Panc1 (cell line): ENCODE results near the gene GRM1. TPM values are rescaled to one million over a fixed set of nuclear protein-coding genes. Genes with fewer than 3 reads are reported as not detected.

Experiments
- ATAC-seq: fragments of 200-7000 bp; cut with Tn5 transposase; 2 replicates; pipeline ENCODE4 v1.9.1; 2020; ENCODE audit warnings: mild to moderate bottlenecking, moderate library complexity
- BruUV-seq: library from RNA; stranded (reverse); fragments of 400-500 nt; replicated peaks from 2 replicates; lab custom pipeline; 2021; lab: Mats Ljungman, UMichigan
- CTCF ChIA-PET: fragments of 300-600 bp; sonication (Branson Sonifier 250); formaldehyde crosslinking; loops from one replicate; lab custom pipeline; 2022; ENCODE audit warnings: antibody characterized with exemption; lab: Charles Lee
- POLR2A ChIA-PET: fragments of 300-600 bp; sonication (Branson Sonifier 250); formaldehyde crosslinking; loops from one replicate; lab custom pipeline; 2022; ENCODE audit warnings: antibody characterized with exemption; lab: Charles Lee
- DNase-seq: peaks from one replicate; pipeline ENCODE4 v3.0.0-alpha.2; 2010; ENCODE audit warnings: low read depth, low spot score
- H3K27ac ChIP-seq: 2 replicates; pipeline ENCODE4 v1.5.1; 2011; ENCODE audit warnings: mild to moderate bottlenecking, low read length, inconsistent platforms
- H3K27me3 ChIP-seq: fragments of 200-500 bp; sonication (Bioruptor generic); 2 replicates; pipeline ENCODE4 v1.6.0; 2014; ENCODE audit warnings: low read length, inconsistent platforms; ENCODE audit not compliant: control insufficient read depth, insufficient read depth
- H3K36me3 ChIP-seq: fragments of 200-500 bp; sonication (Bioruptor generic); 2 replicates; pipeline ENCODE4 v1.5.1; 2014; ENCODE audit warnings: inconsistent platforms, mild to moderate bottlenecking, low read length, moderate library complexity; ENCODE audit not compliant: control insufficient read depth, insufficient read depth
- H3K4me1 ChIP-seq: 2 replicates; pipeline ENCODE4 v1.5.1; 2011; ENCODE audit warnings: inconsistent platforms, mild to moderate bottlenecking, low read length, moderate library complexity; ENCODE audit not compliant: control insufficient read depth, insufficient read depth
- H3K4me3 ChIP-seq, 2 experiments: 2 replicates each; pipeline ENCODE4 v1.5.1; 2011 to 2012; ENCODE audit warnings: low read depth in 2 of 2, low read length in 2 of 2, mild to moderate bottlenecking in 2 of 2, inconsistent platforms in 1 of 2, moderate library complexity in 1 of 2
- H3K9me3 ChIP-seq: fragments of 200-500 bp; sonication (Bioruptor generic); 2 replicates; pipeline ENCODE4 v1.5.1; 2014; ENCODE audit warnings: low read depth, mild to moderate bottlenecking, inconsistent platforms, low read length, moderate library complexity; ENCODE audit not compliant: control insufficient read depth, insufficient read depth
- POLR2AphosphoS5 ChIP-seq: IDR thresholded peaks from 2 replicates; pipeline ENCODE4 v1.6.1; 2012; ENCODE audit warnings: mild to moderate bottlenecking, low read depth, low read length, moderate library complexity
- SIN3A ChIP-seq: IDR thresholded peaks from 2 replicates; pipeline ENCODE4 v1.6.1; 2012; ENCODE audit warnings: low read depth, mild to moderate bottlenecking, low read length, moderate library complexity, borderline replicate concordance; ENCODE audit not compliant: insufficient read depth
- TCF7L2 ChIP-seq: IDR thresholded peaks from 2 replicates; pipeline ENCODE4 v1.6.1; 2011; ENCODE audit warnings: mild to moderate bottlenecking, low read depth, low read length, inconsistent platforms
- in situ Hi-C: cut with HindIII; loops from 2 replicates; pipeline ENCODE4 v1.10.0; 2016; ENCODE audit warnings: low sequenced_read_pairs, low pct_unique_long_range_greater_than_20kb
- intact Hi-C: fragments of 100-400 bp; cut with micrococcal nuclease; formaldehyde crosslinking; loops from one replicate; pipeline ENCODE4 v1.10.0; 2022; ENCODE audit not compliant: unreplicated experiment
- total RNA-seq: library from RNA; stranded (reverse); gene quantifications from one replicate; pipeline ENCODE4 v1.2.1, GENCODE V29; 2021; ENCODE audit not compliant: unreplicated experiment
- TF ChIP-seq, protein P1 (sequence below), 2 experiments: IDR thresholded peaks; 2 replicates each; pipeline ENCODE4 v1.6.1; 2011 to 2012; ENCODE audit warnings: low read depth in 2 of 2, control low read depth in 1 of 2, low read length in 1 of 2, mild to moderate bottlenecking in 1 of 2, moderate library complexity in 1 of 2; ENCODE audit not compliant: insufficient read depth in 1 of 2
- TF ChIP-seq, protein P2 (sequence below): fragments of 450-650 bp; IDR thresholded peaks from 2 replicates; pipeline ENCODE4 v1.5.1; 2017; ENCODE audit warnings: mild to moderate bottlenecking

Gene GRM1
- total RNA-seq, 1 experiment from 2014 or later, result not detected

DNA sequence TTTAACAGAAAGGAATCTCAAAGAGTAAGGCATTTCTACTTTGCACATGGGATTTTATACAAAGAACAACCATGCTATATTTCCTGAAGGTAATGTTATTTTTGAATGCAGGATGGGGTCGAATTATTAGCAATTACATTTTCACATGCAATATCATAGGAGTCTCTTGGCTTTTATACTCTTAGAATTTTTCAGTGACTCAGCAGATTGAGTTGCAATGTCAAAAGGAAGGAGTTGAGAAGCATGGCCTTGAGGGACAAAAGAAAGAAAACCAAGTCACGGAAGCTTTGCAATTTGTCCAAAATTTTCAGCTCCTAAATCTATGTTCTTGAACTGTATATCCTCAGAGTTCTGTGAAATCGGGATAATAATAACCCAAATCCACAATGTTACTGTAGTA lies 181.1 kb downstream of the GRM1 start:
- Histone ChIP-seq H3K4me1 (no peaks in the 10 kb centered on the region), H3K36me3 (no peaks in the 10 kb centered on the region), H3K9me3 (no peaks in the 10 kb centered on the region), H3K27ac (no peak overlapping the region), H3K4me3 (no peak overlapping the region), H3K27me3 (no peaks in the 10 kb centered on the region)
- intact Hi-C loops (no loop called here), in situ Hi-C loops (no loop called here)
- no TSS peak for BruUV-seq
- ChIA-PET CTCF (no interaction called here), POLR2A (no interaction called here)
- TF ChIP-seq, protein P1, sequence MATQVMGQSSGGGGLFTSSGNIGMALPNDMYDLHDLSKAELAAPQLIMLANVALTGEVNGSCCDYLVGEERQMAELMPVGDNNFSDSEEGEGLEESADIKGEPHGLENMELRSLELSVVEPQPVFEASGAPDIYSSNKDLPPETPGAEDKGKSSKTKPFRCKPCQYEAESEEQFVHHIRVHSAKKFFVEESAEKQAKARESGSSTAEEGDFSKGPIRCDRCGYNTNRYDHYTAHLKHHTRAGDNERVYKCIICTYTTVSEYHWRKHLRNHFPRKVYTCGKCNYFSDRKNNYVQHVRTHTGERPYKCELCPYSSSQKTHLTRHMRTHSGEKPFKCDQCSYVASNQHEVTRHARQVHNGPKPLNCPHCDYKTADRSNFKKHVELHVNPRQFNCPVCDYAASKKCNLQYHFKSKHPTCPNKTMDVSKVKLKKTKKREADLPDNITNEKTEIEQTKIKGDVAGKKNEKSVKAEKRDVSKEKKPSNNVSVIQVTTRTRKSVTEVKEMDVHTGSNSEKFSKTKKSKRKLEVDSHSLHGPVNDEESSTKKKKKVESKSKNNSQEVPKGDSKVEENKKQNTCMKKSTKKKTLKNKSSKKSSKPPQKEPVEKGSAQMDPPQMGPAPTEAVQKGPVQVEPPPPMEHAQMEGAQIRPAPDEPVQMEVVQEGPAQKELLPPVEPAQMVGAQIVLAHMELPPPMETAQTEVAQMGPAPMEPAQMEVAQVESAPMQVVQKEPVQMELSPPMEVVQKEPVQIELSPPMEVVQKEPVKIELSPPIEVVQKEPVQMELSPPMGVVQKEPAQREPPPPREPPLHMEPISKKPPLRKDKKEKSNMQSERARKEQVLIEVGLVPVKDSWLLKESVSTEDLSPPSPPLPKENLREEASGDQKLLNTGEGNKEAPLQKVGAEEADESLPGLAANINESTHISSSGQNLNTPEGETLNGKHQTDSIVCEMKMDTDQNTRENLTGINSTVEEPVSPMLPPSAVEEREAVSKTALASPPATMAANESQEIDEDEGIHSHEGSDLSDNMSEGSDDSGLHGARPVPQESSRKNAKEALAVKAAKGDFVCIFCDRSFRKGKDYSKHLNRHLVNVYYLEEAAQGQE (IDR thresholded peaks at IDR 0.05; ENCODE audit: insufficient read depth in 1 of 2, low read depth in 2 of 2, low read length in 1 of 2), result no peak
- TF ChIP-seq SIN3A, result no peak
- no peak for TF ChIP-seq TCF7L2
- TF ChIP-seq, protein P2, sequence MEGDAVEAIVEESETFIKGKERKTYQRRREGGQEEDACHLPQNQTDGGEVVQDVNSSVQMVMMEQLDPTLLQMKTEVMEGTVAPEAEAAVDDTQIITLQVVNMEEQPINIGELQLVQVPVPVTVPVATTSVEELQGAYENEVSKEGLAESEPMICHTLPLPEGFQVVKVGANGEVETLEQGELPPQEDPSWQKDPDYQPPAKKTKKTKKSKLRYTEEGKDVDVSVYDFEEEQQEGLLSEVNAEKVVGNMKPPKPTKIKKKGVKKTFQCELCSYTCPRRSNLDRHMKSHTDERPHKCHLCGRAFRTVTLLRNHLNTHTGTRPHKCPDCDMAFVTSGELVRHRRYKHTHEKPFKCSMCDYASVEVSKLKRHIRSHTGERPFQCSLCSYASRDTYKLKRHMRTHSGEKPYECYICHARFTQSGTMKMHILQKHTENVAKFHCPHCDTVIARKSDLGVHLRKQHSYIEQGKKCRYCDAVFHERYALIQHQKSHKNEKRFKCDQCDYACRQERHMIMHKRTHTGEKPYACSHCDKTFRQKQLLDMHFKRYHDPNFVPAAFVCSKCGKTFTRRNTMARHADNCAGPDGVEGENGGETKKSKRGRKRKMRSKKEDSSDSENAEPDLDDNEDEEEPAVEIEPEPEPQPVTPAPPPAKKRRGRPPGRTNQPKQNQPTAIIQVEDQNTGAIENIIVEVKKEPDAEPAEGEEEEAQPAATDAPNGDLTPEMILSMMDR, result no peak
- no peak for TF ChIP-seq POLR2AphosphoS5
- no peak for DNase-seq
- no peak for ATAC-seq

DNA sequence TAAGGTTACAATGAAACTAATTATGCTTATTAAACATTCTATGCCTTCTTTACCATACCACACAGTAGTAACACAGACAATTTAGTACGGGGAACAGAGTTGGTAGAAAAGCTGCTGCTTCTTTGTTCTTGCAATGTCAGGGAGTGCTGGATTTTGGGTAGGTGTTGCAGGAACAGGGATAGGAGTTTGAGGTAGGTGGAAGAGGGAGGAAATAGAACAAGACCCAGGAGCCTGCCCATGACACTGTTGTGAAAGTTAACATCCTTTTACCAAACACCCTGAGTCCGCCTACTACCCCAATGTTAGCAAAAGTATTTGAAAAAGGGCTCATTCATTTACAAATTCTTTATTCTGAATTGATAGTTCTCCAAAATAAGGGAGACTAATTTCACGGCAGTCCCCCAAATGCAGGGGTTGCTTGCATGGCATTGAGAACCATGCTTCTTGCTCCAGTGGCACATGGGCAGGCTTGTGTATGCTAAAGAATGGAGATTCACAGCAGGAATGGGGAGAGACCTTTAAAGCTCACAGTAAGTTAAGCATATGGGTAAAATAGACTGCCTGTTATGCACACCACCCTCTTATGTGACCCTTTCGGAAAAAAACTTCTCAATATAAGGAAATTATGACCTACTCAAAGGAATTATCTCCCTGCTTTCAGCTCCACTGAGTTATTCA lies 181.7 kb downstream of the GRM1 start:
- intact Hi-C loops, result no loop called here
- H3K27ac ChIP-seq, result no peak overlapping the region
- TF ChIP-seq SIN3A (no peak), POLR2AphosphoS5 (no peak), TCF7L2 (no peak)
- TF ChIP-seq, protein P2, result no peak
- TF ChIP-seq, protein P1 (IDR thresholded peaks at IDR 0.05; ENCODE audit: insufficient read depth in 1 of 2, low read depth in 2 of 2, low read length in 1 of 2), result no peak
- no peak overlapping the region for H3K4me3 ChIP-seq
- H3K9me3 ChIP-seq, result no peaks in the 10 kb centered on the region
- CTCF ChIA-PET, result no interaction called here
- no peaks in the 10 kb centered on the region for H3K27me3 ChIP-seq
- H3K36me3 ChIP-seq, result no peaks in the 10 kb centered on the region
- DNase-seq, result no peak
- ATAC-seq, result no peak
- POLR2A ChIA-PET, result no interaction called here
- no peaks in the 10 kb centered on the region for H3K4me1 ChIP-seq
- no TSS peak for BruUV-seq
- in situ Hi-C loops, result no loop called here
